Lung (tissue), 12 donors: ENCODE results near the gene CHST9. TPM values are rescaled to one million over a fixed set of nuclear protein-coding genes. Genes with fewer than 3 reads are reported as not detected.
A peak's percentile ranks its signal among the peaks of the same experiment; 100 is the strongest.

Experiments used
- ATAC-seq: fragments of 200-7000 bp; cut with Tn5 transposase; one replicate; pipeline ENCODE4 v1.9.1; 2020; ENCODE audit warnings: moderate number of reproducible peaks; ENCODE audit not compliant: insufficient read depth, low FRiP score
- DNase-seq, 3 donors: peaks; one replicate each; pipeline ENCODE4 v3.0.0-alpha.2; 2013 to 2017
- H3K27ac ChIP-seq, 2 donors: one replicate each; pipeline ENCODE4 v1.5.1; 2013; ENCODE audit warnings: mild to moderate bottlenecking in 2 of 2, moderate library complexity in 2 of 2, control low read depth in 1 of 2, inconsistent platforms in 1 of 2, low read depth in 1 of 2, low read length in 1 of 2
- H3K27me3 ChIP-seq, 3 donors: one replicate each; pipeline ENCODE4 v1.5.1; 2013; ENCODE audit warnings: low read length in 2 of 3; ENCODE audit not compliant: control insufficient read depth in 3 of 3, insufficient read depth in 3 of 3
- H3K36me3 ChIP-seq, 4 donors: one replicate each; pipeline ENCODE4 v1.5.1; 2013; ENCODE audit warnings: low read length in 4 of 4, mild to moderate bottlenecking in 1 of 4, moderate library complexity in 1 of 4; ENCODE audit not compliant: control insufficient read depth in 4 of 4, insufficient read depth in 4 of 4
- H3K4me1 ChIP-seq, 5 donors: one replicate each; pipeline ENCODE4 v1.5.1; 2013; ENCODE audit warnings: low read length in 5 of 5, mild to moderate bottlenecking in 2 of 5, moderate library complexity in 1 of 5; ENCODE audit not compliant: control insufficient read depth in 5 of 5, insufficient read depth in 5 of 5
- H3K4me3 ChIP-seq: one replicate; pipeline ENCODE4 v1.5.1; 2013; ENCODE audit warnings: mild to moderate bottlenecking, control low read depth, moderate library complexity
- H3K9ac ChIP-seq, 2 donors: one replicate each; pipeline ENCODE4 v1.5.1; 2013; ENCODE audit warnings: low read length in 2 of 2, control low read depth in 1 of 2; ENCODE audit not compliant: insufficient read depth in 1 of 2
- H3K9me3 ChIP-seq, 4 donors: one replicate each; pipeline ENCODE4 v1.5.1; 2013; ENCODE audit warnings: low read length in 3 of 4, mild to moderate bottlenecking in 1 of 4, moderate library complexity in 1 of 4; ENCODE audit not compliant: control insufficient read depth in 4 of 4, insufficient read depth in 3 of 4
- WGBS, 2 donors: extraction: QIAGEN DNeasy Blood & Tissue Kit; methylation state at CpG; one replicate each; pipeline ENCODE4 v1.1.7; 2013; 5-methylcytosine and 5-hydroxymethylcytosine counted together
- polyA plus RNA-seq, 2 donors: library from polyadenylated mRNA; stranded (reverse); fragments of 200-250 nt; gene quantifications; one replicate each; pipeline ENCODE4 v1.2.1, GENCODE V29; 2013
- total RNA-seq, 2 donors: library from RNA; depleted of rRNA in 1 of 2; stranded (reverse); fragments of >200 nt in 1 of 2; gene quantifications; one replicate each; pipeline ENCODE4 v1.2.1, GENCODE V29; 2014 to 2021
- TF ChIP-seq, protein P1 (sequence below): IDR thresholded peaks from 2 replicates; pipeline ENCODE4 v1.5.1; 2012; ENCODE audit warnings: mild to moderate bottlenecking; ENCODE audit errors: control extremely low read depth, extremely low read depth
- donor health status: control.
- donor health status: control.
- donor health status: Bipolar disorder and iron deficiency.
- donor health status: healthy.
- donor health status: DM: yes; HTN: yes; CAD: no.

Gene CHST9
- total and polyA plus RNA-seq, 4 donors: 2.9 to 19.6 (median 9.8) TPM

DNA sequence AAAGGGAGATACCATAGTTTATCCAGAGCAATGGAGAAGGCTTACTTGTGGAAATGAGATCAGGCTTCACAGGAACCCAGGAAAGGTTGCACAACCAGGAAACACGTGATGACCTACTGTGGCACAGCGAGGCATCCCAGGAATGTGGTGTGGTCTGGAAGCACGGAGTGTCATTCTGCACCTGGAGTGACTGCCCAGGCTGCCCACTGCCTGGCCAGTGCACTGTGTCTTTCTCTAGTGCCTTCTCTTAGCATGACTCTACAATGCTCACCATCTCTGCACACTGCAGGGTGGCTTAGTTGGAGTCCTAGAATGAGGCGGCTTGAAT is 48.9 kb downstream of the CHST9 start:
- no peak overlapping the region for H3K27ac ChIP-seq
- no peak overlapping the region for H3K4me3 ChIP-seq
- ATAC-seq (peak; percentile 61), DNase-seq (peak in 1 of 3 donors; percentile 17)
- TF ChIP-seq, protein P1, sequence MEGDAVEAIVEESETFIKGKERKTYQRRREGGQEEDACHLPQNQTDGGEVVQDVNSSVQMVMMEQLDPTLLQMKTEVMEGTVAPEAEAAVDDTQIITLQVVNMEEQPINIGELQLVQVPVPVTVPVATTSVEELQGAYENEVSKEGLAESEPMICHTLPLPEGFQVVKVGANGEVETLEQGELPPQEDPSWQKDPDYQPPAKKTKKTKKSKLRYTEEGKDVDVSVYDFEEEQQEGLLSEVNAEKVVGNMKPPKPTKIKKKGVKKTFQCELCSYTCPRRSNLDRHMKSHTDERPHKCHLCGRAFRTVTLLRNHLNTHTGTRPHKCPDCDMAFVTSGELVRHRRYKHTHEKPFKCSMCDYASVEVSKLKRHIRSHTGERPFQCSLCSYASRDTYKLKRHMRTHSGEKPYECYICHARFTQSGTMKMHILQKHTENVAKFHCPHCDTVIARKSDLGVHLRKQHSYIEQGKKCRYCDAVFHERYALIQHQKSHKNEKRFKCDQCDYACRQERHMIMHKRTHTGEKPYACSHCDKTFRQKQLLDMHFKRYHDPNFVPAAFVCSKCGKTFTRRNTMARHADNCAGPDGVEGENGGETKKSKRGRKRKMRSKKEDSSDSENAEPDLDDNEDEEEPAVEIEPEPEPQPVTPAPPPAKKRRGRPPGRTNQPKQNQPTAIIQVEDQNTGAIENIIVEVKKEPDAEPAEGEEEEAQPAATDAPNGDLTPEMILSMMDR: no peak
- H3K9ac ChIP-seq: no peak overlapping the region
- 52 to 60% methylated on average over 4 of the region's 4 CpGs for WGBS, 2 donors
- peaks cover 0 to 25% (median 6%) of the 10 kb centered on the region in 3 donors for H3K27me3 ChIP-seq
- H3K36me3 ChIP-seq: no peaks in the 10 kb centered on the region
- H3K4me1 ChIP-seq: peaks cover 0 to 4% (median 0%) of the 10 kb centered on the region in 5 donors
- H3K9me3 ChIP-seq: no peaks in the 10 kb centered on the region

DNA sequence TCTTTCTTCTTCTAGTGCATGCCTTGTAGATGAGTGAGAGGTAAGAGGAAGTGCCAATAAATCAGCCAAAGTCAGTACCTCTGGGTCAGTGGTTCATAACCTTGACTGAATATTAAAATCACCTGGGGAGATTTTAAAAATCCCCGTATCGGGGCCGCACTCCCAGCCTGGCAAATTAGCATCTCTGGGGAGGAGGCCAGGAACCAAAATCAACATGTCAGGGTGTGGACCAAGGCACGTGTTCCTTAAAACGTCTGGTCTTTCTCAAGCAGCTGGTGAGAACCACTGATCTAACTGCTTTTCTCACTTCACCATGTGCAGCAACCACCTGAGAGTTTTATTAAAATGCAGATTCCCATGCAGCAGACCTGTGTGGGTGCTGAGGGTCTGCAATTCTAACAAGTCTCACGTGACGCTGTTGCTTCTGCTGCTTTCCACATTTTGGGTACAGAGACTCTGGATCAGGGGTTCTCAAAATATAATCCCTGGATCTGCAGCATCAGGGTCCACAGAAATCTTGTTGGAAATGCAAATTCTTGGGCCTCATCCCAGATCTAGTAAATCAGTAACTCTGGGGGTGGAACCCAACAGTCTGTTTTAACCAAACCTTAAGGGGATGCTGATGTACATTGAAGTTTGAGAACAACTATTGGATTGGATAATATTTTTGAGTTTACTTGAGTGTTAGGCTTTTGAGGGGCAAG is 49.5 kb downstream of the CHST9 start:
- Histone ChIP-seq H3K4me1 (peaks cover 0 to 4% (median 0%) of the 10 kb centered on the region in 5 donors), H3K9me3 (no peaks in the 10 kb centered on the region), H3K4me3 (no peak overlapping the region), H3K9ac (no peak overlapping the region), H3K27me3 (peaks cover 0 to 25% (median 6%) of the 10 kb centered on the region in 3 donors), H3K27ac (no peak overlapping the region), H3K36me3 (no peaks in the 10 kb centered on the region)
- ATAC-seq: no peak
- DNase-seq: peak in 1 of 3 donors; percentile 6
- TF ChIP-seq, protein P1: no peak
- WGBS, 2 donors: 52 to 64% methylated on average over 7 of the region's 7 CpGs

DNA sequence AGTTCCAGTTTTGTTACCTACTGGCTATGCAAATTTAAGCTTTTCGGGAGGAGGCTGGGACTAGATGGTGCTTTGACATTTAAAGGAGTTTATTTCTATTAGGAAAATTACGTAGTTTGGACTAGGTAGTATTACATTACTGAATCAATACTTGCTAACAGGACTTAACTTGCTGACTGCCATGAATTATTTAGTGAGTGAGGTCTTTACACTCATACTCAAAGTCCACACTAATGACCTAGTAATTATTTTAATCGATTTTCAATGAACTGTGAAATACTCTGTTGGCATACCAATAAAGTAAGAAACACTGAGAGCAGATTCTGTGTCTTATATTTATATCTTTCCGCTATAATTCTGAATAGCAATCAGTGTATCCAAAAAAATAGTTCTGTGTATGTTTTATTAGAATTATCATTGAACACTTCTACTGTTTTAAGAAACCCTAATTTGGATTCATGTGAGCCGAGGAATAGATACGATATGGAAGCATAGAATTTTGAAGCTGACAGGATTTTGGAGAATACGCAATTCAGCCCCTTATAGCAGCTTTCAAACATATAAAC is 55.0 kb downstream of the CHST9 start:
- TF ChIP-seq, protein P1: no peak
- H3K36me3 ChIP-seq: no peaks in the 10 kb centered on the region
- no peak overlapping the region for H3K4me3 ChIP-seq
- no peak for ATAC-seq
- H3K27ac ChIP-seq: no peak overlapping the region
- H3K4me1 ChIP-seq: peaks cover 0 to 16% (median 0%) of the 10 kb centered on the region in 5 donors
- peaks cover 0 to 17% (median 10%) of the 10 kb centered on the region in 3 donors for H3K27me3 ChIP-seq
- DNase-seq: peak in 2 of 3 donors; percentile 72 to 76
- no peak overlapping the region for H3K9ac ChIP-seq
- no peaks in the 10 kb centered on the region for H3K9me3 ChIP-seq
- 69 to 78% methylated on average over 7 of the region's 7 CpGs for WGBS, 2 donors
